Measurements from ENCODE around the gene KIAA1755. TPM values are rescaled to one million over a fixed set of nuclear protein-coding genes. Genes with fewer than 3 reads are reported as not detected.
"Not testable (repeated sequence)": the region's sequence is repeated elsewhere in the genome, so short reads cannot be mapped to it uniquely, and the experiment has no call there.

The KIAA1755 gene
- total RNA-seq, 1 donor from 2014 or later = 0.32 TPM

- no peak for ATAC-seq
These were observed 534 bp downstream of the KIAA1755 start for GRCh38 chr20:38260025-38260377.

DNA sequence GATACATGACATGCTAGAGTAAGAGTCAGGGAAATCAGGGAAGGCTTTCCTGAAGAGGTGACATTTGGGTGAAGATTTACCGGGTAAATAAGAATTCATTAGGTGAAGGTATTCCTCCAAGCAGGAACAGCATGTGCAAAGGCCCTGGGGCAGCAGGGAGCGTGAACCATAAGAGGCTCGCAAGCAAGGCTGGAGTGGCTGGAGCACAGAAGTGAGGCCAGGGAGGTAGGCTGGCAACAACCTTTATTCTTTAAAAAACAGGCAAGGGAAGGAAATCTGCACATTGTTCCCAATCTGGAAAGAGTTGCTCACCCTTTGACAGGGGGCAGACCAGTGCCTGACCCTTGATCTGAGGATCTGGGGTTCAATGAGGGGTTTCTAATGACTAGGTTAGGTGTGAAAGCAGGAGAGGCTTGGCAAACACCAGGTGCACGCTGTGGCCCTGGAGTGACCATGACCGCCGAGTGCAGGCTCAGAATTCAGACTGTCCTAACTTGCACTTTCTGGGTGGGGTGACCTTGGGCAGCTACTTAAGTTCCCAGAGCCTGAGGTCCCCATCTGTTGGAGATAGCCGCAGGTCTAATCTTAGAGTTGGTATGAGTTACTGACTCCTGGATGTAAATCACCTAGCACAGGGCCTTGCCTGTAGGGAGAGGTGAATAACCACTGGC lies 1.9 kb downstream of the KIAA1755 start:
- ATAC-seq = peak; percentile 8

DNA sequence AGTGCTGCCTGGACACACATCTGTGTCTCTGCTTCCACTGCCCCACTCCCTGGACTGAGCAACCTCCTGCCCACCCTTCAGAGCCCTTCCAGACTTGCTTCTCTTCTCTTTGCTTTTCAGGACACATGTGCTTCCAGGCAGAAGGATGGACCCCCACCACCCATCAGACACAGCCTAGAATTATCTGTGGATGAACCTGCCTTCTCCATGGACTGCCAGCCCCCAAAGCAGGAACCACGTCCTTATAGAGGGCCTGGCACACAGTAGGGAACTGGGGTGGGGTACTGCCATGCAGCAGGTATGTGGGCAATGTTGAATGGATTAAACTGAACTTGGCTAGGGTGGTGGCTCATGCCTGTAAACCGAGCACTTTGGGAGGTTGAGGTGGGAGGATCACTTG lies 3.6 kb downstream of the KIAA1755 start:
- ATAC-seq = no peak

- ATAC-seq = no peak
These were observed 4.5 kb downstream of the KIAA1755 start for GRCh38 chr20:38256021-38256420.

- no peak for ATAC-seq
These were observed 5.1 kb downstream of the KIAA1755 start for GRCh38 chr20:38255393-38255792.

GRCh38 chr20:38254621-38255020 lies 5.9 kb downstream of the KIAA1755 start:
- ATAC-seq = not testable (repeated sequence)

DNA sequence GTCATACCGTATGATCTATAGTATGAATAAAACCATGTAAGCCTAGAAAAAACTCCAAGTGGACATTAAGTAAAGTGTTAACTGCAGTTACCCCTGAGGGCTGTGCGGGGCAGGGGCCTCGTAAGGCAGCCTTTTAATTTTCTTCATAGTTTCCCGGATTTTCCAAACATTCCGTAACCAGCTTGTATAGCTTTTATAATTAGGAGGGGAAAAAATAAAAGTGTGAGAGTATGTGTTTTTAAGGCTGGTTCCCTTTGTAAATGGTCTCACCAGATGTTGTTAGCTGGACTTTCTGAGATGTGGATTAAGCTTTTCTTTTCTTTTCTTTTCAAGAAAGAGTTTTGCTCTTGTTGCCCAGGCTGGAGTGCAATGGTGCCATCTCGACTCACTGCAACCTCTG lies 7.0 kb downstream of the KIAA1755 start:
- no peak for ATAC-seq

DNA sequence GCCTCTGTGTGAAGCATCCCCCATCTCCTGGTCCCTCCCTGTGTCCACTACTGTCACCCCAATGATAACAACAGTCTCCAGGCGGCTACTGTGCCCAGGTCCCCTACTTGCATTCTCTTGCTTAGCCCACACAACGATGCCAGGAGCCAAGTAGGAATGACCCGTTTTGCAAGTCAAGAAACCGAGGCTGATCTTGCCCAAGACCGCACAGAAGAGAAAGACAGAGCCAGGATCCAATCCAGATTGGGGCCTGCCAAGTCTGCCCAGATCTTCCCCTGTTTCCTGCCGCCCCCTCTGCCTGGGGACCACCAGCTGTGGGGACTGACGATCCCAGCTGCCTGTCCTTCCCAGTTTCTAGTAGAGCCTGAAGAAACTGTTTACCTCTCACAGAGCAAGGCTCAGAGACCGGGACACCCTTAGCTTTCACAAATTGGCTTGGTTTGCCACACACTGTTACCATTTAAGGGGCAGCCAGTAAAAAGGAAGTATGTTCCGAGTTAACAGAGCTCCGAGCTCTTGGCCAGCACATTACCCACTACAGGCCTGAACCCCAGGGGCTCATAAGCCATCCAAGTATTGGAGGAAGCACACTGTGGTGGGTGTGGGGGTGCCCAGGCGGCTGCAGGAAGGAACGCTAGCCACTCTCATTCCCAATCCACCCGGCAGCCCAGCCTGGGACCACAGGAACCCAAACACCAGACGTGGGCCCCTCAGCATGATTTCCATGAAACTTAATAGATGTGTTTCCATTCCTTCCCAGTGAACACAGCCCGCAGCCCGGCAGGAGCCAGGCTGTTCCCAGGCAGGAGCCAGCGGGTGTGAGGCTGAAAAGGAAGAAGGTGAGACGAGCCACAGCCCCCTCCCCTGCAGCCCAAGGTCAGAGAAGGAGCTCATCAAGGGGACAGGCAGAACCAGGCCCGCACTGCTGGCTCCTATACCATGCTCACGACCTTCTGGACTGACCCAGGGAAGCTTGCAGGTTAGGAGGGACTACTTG lies 7.9 kb downstream of the KIAA1755 start:
- ATAC-seq = no peak

DNA sequence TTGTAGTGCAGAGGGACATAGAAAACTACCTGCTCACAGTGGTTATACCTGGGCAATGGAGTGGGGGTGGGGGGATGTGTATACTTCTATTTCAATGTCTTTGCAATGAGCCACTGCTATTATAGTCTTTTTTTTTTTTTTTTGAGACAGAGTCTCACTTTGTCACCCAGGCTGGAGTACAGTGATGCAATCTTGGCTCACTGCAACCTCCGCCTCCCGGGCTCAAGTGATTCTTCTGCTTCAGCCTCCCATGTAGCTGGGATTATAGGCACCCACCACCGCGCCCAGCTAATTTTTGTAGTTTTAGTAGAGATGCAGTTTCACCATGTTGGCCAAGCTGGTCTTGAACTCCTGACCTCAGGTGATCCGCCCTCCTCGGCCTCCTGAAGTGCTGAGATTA lies 9.1 kb downstream of the KIAA1755 start:
- not testable (repeated sequence) for ATAC-seq

DNA sequence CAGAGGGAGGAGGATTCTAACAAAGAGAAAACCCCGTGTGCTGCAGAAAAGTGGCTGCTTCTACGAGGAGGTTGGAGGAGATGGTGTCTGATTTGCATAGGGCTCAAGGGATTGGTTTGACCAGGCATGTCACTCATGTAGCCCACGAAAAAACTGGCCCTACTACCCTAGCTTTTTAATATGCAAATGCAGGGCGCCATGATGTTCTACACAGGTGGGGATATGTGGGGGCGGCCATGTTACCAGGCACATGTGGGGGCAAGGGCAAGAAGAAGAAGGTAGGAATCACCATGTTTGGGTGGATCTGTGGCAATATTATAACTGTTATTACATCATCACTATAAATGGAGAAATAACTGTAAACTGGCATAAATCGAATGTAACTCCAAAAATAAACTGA lies 9.9 kb downstream of the KIAA1755 start:
- no peak for ATAC-seq

- no peak for ATAC-seq
These were observed 10.8 kb downstream of the KIAA1755 start for GRCh38 chr20:38249536-38250310.

- no peak for ATAC-seq
These were observed 12.4 kb downstream of the KIAA1755 start for GRCh38 chr20:38248133-38248532.

DNA sequence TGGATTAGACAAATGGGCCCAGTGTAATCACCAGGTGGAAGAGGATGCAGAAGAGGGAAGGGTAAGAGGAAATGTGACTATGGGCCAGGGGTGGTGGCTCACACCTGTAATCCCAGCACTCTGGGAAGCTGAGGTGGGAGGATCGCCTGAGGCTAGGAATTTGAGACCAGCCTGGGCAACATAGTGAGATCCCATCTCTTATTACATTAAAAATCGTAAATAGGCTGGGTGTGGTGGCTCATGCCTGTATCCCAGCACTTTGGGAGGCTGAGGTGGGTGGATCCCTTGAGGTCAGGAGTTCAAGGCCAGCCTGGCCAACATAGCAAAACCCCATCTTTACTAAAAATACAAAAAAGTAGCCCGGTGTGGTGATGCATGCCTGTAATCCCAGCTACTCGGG lies 12.8 kb downstream of the KIAA1755 start:
- ATAC-seq = not testable (repeated sequence)

DNA sequence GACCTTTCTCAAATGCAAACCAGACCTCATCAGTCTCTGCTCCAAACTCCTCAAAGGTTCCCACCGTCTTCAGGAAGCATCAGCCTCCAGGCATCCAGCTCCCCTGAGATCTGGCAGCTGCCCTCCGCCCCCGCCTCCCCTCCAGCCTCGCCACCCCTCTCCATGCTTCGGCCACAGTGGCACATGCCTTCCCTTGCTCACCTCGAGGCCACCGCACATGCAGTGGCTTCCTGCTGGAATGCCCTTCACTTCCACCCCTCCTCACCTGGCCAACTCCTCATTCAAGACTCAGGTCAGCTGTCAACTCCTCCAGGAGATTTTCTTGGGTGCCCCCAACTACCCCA lies 13.4 kb downstream of the KIAA1755 start:
- ATAC-seq = no peak

DNA sequence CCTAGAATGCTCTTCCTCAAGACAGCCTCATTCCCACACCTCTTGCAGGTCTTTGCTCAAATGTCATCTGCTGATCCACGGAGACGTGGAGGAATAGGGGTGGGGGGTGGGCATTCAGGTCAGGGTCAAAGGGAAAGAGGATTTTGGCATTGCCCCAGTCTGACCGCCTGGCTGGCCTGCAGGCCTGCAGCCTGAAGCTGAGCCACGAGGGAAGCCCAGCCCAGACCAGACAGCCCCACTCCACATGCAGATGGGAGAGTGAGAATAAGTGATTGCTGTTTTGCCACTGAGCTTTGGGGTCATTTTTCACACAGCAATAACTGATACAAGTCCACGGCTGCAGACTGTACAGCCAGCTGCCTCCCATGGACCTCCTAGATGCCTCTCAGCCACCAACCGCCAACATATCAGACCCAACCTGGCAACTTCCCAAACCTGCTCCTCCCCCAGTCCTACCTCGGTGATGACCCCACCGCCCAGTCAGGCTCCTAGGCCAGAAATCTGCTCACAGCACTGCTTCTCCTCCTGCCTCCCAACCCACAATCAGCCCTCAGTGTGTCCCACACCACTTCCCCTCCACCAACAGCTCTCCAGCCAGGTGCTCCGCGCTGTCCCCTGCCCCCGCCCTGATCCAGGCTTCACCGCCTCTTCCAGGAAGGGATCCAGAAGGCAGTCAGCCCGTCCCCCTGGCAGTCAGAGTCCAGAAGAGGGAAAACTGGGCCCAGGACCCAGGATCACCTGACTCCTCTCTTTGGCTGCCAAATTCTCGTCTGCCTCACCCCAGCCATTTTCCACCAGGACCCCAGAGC lies 14.0 kb downstream of the KIAA1755 start:
- peak; percentile 22 for ATAC-seq

DNA sequence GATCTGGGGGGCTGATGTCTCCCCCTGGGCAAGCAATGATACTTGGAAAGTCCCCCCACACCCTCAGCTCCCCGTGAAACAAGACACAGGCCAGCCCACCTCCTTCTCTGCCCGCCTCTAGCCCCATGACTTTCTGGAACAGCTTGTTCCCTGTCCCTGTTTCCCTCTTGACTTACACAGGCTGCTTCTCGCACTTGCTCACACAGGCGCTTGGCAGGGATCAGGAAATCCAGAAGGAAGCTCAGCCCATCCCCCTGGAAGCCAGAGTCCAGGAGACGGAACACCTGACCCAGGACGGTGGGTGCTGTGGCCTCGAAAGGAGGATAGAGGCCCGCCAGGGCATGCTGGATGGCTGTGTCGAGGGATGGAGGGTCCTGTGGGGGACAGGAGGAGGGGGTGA lies 14.8 kb downstream of the KIAA1755 start:
- peak; percentile 14 for ATAC-seq

- ATAC-seq = no peak
These were observed 16.9 kb downstream of the KIAA1755 start for GRCh38 chr20:38243709-38244020.

DNA sequence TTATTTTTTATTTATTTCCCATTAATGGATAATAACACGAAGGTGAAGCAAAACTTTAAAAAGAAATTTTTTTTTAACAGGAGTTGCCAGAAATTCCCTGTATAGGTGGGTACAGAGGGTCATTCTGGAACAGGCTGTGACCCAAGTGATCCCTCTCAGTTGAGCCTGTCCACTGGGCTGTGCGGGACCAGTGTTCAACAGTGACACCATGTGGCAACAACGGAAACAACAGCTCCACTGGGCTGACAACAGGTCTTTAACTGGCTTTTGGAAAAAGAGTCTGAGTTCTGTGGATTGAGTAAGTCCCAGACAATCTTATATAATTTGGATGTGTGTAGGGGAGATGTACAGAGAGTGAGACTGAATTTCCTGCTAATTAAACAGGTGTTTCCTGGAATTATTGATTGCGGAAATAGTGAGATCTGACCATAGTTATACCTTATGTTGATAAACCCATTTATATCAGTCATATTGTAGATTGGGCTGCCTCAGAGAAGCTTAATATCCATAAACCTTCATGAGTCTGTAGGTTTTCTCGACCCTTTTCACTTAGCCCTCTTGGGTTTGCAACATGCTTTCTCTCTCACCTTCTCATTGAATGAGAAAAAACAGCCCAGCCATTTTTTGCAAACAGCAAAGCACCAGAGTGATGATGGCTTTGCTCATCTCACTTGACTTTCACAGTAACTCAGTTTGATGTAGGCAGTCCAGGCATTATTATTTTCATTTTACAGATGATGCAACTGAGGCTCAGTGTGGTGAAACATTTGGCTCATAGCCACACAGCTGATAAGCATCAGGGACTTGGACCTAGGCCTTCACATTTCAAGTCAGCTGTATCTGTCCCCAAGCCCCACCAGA lies 17.5 kb downstream of the KIAA1755 start:
- ATAC-seq = no peak

DNA sequence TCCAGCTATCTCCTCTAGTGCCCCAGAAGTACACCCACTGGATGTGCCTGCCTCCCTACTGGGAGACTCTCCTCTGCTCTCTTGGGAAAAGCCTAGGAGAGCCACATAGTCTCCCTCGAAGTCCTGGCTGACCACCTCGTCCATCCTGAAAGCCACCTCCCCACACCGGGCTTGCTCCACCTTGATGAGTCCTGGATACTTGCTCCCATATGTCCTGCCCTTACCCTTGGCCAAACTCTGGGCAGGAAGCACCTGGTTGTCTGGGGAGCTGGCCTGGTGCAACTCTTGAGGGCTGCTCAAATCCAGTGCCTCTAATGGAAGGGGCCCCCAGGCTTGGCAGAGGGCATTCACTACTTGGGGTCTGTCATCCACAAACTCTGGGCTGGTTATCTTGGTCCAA lies 19.3 kb downstream of the KIAA1755 start:
- ATAC-seq = no peak

DNA sequence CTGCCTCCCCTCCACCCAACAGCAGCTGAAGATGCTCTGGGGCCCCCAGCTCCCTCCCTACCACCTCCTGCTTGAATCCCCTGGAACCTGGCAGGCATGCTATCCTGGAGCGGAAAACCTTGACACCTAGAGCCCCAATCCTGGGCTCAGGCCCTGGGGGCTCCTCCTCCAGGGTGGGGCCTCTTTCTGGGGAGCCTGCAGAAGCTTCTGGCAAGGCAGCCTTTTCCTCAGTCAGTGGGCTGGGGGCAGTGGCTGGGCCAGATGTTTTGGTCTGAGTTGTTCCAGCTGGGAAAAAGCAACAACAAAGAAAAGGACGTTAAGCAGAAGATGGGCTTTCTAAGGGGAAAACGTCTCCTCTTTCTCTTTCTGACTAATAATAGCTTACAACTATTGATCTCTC lies 21.1 kb downstream of the KIAA1755 start:
- no peak for ATAC-seq

DNA sequence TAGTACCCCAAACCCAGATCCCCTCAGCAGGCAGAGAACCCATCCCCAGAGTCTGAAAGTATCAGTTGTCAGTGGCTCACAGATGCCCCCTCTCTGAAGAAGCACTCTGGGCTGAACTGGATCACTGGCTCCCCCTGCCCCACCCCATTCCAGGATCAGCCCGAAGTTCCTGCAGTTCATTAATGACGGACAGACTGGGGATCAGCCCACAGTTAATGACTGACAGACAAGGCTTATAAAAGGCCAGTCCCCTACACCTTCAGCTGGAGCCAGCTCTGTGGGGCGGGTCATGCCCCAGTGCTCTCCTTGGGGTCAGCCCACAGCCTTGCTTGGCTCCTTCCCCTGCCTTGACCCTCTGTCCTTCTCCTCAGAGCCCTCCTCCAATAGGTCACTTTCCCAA lies 21.7 kb downstream of the KIAA1755 start:
- ATAC-seq = no peak

GRCh38 chr20:38237381-38237780 lies 23.2 kb downstream of the KIAA1755 start:
- ATAC-seq = no peak
